Measurements from ENCODE around the gene TMEM182. TPM values are rescaled to one million over a fixed set of nuclear protein-coding genes. Genes with fewer than 3 reads are reported as not detected.

TMEM182 gene
- total RNA-seq, 4 donors from 2014 or later, result 1.1 to 2.5 (median 1.4) TPM

GRCh38 chr2:102841107-102841840 lies 79.4 kb downstream of the TMEM182 start:
- Histone ChIP-seq H3K27ac (no peak overlapping the region), H3K4me3 (no peak overlapping the region), H3K27me3 (no peaks in the 10 kb centered on the region), H3K36me3 (no peaks in the 10 kb centered on the region), H3K4me1 (no peaks in the 10 kb centered on the region), H3K9me3 (no peaks in the 10 kb centered on the region)
- TF ChIP-seq POLR2A (IDR thresholded peaks at IDR 0.05) (no peak), CTCF (IDR thresholded peaks at IDR 0.05) (peak in 4 of 6 experiments; percentile 19 to 31 (median 30))
- DNase-seq, result peak in 1 of 3 donors; percentile 55

GRCh38 chr2:102843764-102844443 lies 82.1 kb downstream of the TMEM182 start:
- H3K27me3 ChIP-seq, result no peaks in the 10 kb centered on the region
- no peak overlapping the region for H3K27ac ChIP-seq
- no peaks in the 10 kb centered on the region for H3K36me3 ChIP-seq
- H3K4me3 ChIP-seq, result no peak overlapping the region
- H3K4me1 ChIP-seq, result no peaks in the 10 kb centered on the region
- no peak for DNase-seq
- no peak for TF ChIP-seq CTCF (IDR thresholded peaks at IDR 0.05)
- TF ChIP-seq POLR2A (IDR thresholded peaks at IDR 0.05), result no peak
- H3K9me3 ChIP-seq, result no peaks in the 10 kb centered on the region

GRCh38 chr2:102844911-102845310 lies 83.1 kb downstream of the TMEM182 start:
- Histone ChIP-seq H3K36me3 (no peaks in the 10 kb centered on the region), H3K27ac (no peak overlapping the region), H3K9me3 (no peaks in the 10 kb centered on the region), H3K4me3 (no peak overlapping the region), H3K4me1 (no peaks in the 10 kb centered on the region), H3K27me3 (no peaks in the 10 kb centered on the region)
- TF ChIP-seq POLR2A (IDR thresholded peaks at IDR 0.05), result no peak
- TF ChIP-seq CTCF (IDR thresholded peaks at IDR 0.05), result no peak
- DNase-seq, result no peak

- Histone ChIP-seq H3K9me3 (no peaks in the 10 kb centered on the region), H3K27me3 (no peaks in the 10 kb centered on the region), H3K36me3 (no peaks in the 10 kb centered on the region), H3K4me3 (no peak overlapping the region), H3K4me1 (no peaks in the 10 kb centered on the region), H3K27ac (no peak overlapping the region)
- no peak for TF ChIP-seq POLR2A (IDR thresholded peaks at IDR 0.05)
- no peak for TF ChIP-seq CTCF (IDR thresholded peaks at IDR 0.05)
- peak in 2 of 3 donors; percentile 57 to 60 for DNase-seq
These were observed 86.6 kb downstream of the TMEM182 start for GRCh38 chr2:102848366-102848839.

- Histone ChIP-seq H3K4me1 (no peaks in the 10 kb centered on the region), H3K27ac (no peak overlapping the region), H3K27me3 (no peaks in the 10 kb centered on the region), H3K4me3 (no peak overlapping the region), H3K9me3 (no peaks in the 10 kb centered on the region), H3K36me3 (no peaks in the 10 kb centered on the region)
- TF ChIP-seq CTCF (IDR thresholded peaks at IDR 0.05) (no peak), POLR2A (IDR thresholded peaks at IDR 0.05) (no peak)
- DNase-seq, result no peak
These were observed 89.1 kb downstream of the TMEM182 start for GRCh38 chr2:102850888-102851287.

Data from Peyer's patch (tissue), 4 donors.